ENCODE data around the gene GRM7. TPM values are rescaled to one million over a fixed set of nuclear protein-coding genes. Genes with fewer than 3 reads are reported as not detected.

Gene GRM7
- total RNA-seq, 1 experiment from 2014 or later, result not detected

DNA sequence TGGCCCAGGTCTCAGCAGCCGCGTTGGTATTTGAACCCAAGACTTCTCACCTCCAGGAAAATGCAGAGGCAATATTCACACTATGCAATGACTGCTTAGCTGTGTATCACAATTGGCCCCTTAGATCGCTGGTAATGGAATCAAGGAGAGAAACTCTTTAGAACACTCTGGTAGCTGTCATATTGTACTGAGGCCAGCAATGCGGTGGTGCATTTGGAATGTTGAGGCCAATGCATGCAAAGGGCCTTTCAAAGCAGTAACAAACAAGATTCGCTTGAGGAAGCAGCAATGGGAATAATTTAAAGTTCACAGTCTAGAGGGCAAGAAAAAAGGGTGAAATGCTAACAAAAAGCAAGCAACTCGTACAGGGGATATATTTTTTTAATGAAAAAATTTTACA, 764.1 kb downstream of the GRM7 start:
- Histone ChIP-seq H3K27me3 (replicated peaks; ENCODE audit: insufficient read depth, low read depth, low read length, poor library complexity) (no peaks in the 10 kb centered on the region), H3K27ac (ENCODE audit: low read depth, low read length, poor library complexity, severe bottlenecking) (no peak overlapping the region), H3K4me1 (ENCODE audit: insufficient read depth, low read length, poor library complexity, severe bottlenecking) (no peaks in the 10 kb centered on the region), H3K9me3 (ENCODE audit: low read depth, low read length, poor library complexity, severe bottlenecking) (no peaks in the 10 kb centered on the region), H3K36me3 (ENCODE audit: insufficient read depth, low read length, poor library complexity, severe bottlenecking) (no peaks in the 10 kb centered on the region), H3K4me3 (ENCODE audit: low read depth, low read length, poor library complexity, severe bottlenecking) (no peak overlapping the region)
- ChIA-PET POLR2A (ENCODE audit: low non-redundant PET) (no interaction called here), CTCF (no interaction called here)
- DNase-seq (ENCODE audit: low spot score), result no peak
- no TSS peak for BruUV-seq (replicated peaks)
- intact Hi-C loops (cut with micrococcal nuclease; ENCODE audit: unreplicated experiment), result no loop called here
- no peak for TF ChIP-seq CTCF (conservative IDR thresholded peaks at IDR 0.05; ENCODE audit: low read depth, low read length)
- no peak for TF ChIP-seq EZH2 (IDR thresholded peaks at IDR 0.05; ENCODE audit: borderline replicate concordance, low read depth, low read length, poor library complexity, severe bottlenecking)

DNA sequence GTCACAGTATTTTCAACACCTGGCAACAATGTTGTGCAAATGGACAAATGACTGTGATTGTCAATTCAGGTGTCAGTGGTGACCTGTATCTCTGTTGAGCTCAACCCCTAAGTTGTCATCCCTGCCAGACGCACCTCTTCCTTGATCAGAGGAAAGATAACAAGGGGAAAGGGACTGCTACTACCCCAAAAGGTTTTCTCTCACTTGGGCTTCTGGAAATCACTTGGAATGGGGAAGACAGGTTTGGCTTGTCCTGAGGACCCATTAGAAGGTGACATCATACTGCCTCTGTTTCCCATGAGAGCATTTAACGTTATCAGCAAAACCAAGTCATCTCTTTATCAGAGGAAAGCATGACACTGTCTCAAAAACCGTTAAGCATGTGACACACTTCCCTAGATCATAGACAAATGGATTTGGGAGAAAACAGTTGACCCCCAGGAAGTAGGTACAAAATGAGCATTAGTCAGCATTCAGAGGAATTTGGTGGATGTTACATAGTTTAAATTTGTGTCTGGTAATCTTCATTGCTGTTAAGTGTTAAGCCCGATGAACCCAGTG, 769.5 kb downstream of the GRM7 start:
- CTCF ChIA-PET, result no interaction called here
- Histone ChIP-seq H3K4me1 (ENCODE audit: insufficient read depth, low read length, poor library complexity, severe bottlenecking) (no peaks in the 10 kb centered on the region), H3K36me3 (ENCODE audit: insufficient read depth, low read length, poor library complexity, severe bottlenecking) (no peaks in the 10 kb centered on the region), H3K9me3 (ENCODE audit: low read depth, low read length, poor library complexity, severe bottlenecking) (no peaks in the 10 kb centered on the region), H3K4me3 (ENCODE audit: low read depth, low read length, poor library complexity, severe bottlenecking) (no peak overlapping the region), H3K27ac (ENCODE audit: low read depth, low read length, poor library complexity, severe bottlenecking) (no peak overlapping the region), H3K27me3 (replicated peaks; ENCODE audit: insufficient read depth, low read depth, low read length, poor library complexity) (no peaks in the 10 kb centered on the region)
- no peak for DNase-seq (ENCODE audit: low spot score)
- TF ChIP-seq CTCF (conservative IDR thresholded peaks at IDR 0.05; ENCODE audit: low read depth, low read length) (no peak), EZH2 (IDR thresholded peaks at IDR 0.05; ENCODE audit: borderline replicate concordance, low read depth, low read length, poor library complexity, severe bottlenecking) (no peak)
- POLR2A ChIA-PET (ENCODE audit: low non-redundant PET), result no interaction called here
- no TSS peak for BruUV-seq (replicated peaks)
- intact Hi-C loops (cut with micrococcal nuclease; ENCODE audit: unreplicated experiment), result no loop called here

- POLR2A ChIA-PET (ENCODE audit: low non-redundant PET), result no interaction called here
- Histone ChIP-seq H3K4me1 (ENCODE audit: insufficient read depth, low read length, poor library complexity, severe bottlenecking) (no peaks in the 10 kb centered on the region), H3K36me3 (ENCODE audit: insufficient read depth, low read length, poor library complexity, severe bottlenecking) (no peaks in the 10 kb centered on the region), H3K9me3 (ENCODE audit: low read depth, low read length, poor library complexity, severe bottlenecking) (no peaks in the 10 kb centered on the region), H3K27me3 (replicated peaks; ENCODE audit: insufficient read depth, low read depth, low read length, poor library complexity) (no peaks in the 10 kb centered on the region), H3K4me3 (ENCODE audit: low read depth, low read length, poor library complexity, severe bottlenecking) (no peak overlapping the region), H3K27ac (ENCODE audit: low read depth, low read length, poor library complexity, severe bottlenecking) (no peak overlapping the region)
- DNase-seq (ENCODE audit: low spot score), result no peak
- intact Hi-C loops (cut with micrococcal nuclease; ENCODE audit: unreplicated experiment), result no loop called here
- CTCF ChIA-PET, result no interaction called here
- TF ChIP-seq CTCF (conservative IDR thresholded peaks at IDR 0.05; ENCODE audit: low read depth, low read length) (no peak), EZH2 (IDR thresholded peaks at IDR 0.05; ENCODE audit: borderline replicate concordance, low read depth, low read length, poor library complexity, severe bottlenecking) (no peak)
- BruUV-seq (replicated peaks), result no TSS peak
Observed at GRCh38 chr3:7630925-7631324, 770.0 kb downstream of the GRM7 start.

Measured in A673 (cell line).